GM21737 (cell line): ENCODE measurements around the gene ZNF688.
A peak's percentile ranks its signal among the peaks of the same experiment; 100 is the strongest.
"Not testable (repeated sequence)": the region's sequence is repeated elsewhere in the genome, so short reads cannot be mapped to it uniquely, and the experiment has no call there.

ENCODE experiments used
- ATAC-seq: cut with Tn5 transposase; IDR thresholded peaks from one replicate; pipeline ENCODE4 v1.9.1; 2021; ENCODE audit warnings: mild to moderate bottlenecking, moderate library complexity; ENCODE audit not compliant: unreplicated experiment

Gene ZNF688

GRCh38 chr16:30571445-30572322 lies at the start of gene ZNF688:
Gene ZNF688 (minus strand): TSS chr16:30571714. CDS start chr16:30571629, 85 bp downstream.
- ATAC-seq: peak; percentile 68

GRCh38 chr16:30620169-30620568 lies 48.7 kb upstream of the ZNF688 start:
- no peak for ATAC-seq

- ATAC-seq: no peak
Measured at GRCh38 chr16:30619638-30620037, 48.1 kb upstream of the ZNF688 start.

- ATAC-seq: no peak
Measured at GRCh38 chr16:30619202-30619601, 47.7 kb upstream of the ZNF688 start.

GRCh38 chr16:30615358-30616091 lies 44.0 kb upstream of the ZNF688 start:
- ATAC-seq: no peak

GRCh38 chr16:30609926-30610839 lies 38.7 kb upstream of the ZNF688 start, which contains the start of gene ZNF689:
Gene ZNF689 (minus strand): TSS chr16:30610389. CDS start chr16:30610041, 348 bp downstream.
- ATAC-seq: peak; percentile 88

- no peak for ATAC-seq
Measured at GRCh38 chr16:30609002-30609925, 37.8 kb upstream of the ZNF688 start.

- no peak for ATAC-seq
Measured at GRCh38 chr16:30606004-30606403, 34.5 kb upstream of the ZNF688 start.

- no peak for ATAC-seq
Measured at GRCh38 chr16:30605158-30605557, 33.6 kb upstream of the ZNF688 start.

- no peak for ATAC-seq
Measured at GRCh38 chr16:30604316-30604947, 32.9 kb upstream of the ZNF688 start.

- no peak for ATAC-seq
Measured at GRCh38 chr16:30603945-30604315, 32.4 kb upstream of the ZNF688 start.

- ATAC-seq: no peak
Measured at GRCh38 chr16:30602616-30603277, 31.2 kb upstream of the ZNF688 start.

GRCh38 chr16:30601966-30602365 lies 30.5 kb upstream of the ZNF688 start:
- no peak for ATAC-seq

- no peak for ATAC-seq
Measured at GRCh38 chr16:30600929-30601328, 29.4 kb upstream of the ZNF688 start.

GRCh38 chr16:30600215-30600614 lies 28.7 kb upstream of the ZNF688 start:
- no peak for ATAC-seq

GRCh38 chr16:30592871-30593270 lies 21.4 kb upstream of the ZNF688 start:
- ATAC-seq: no peak

- ATAC-seq: not testable (repeated sequence)
Measured at GRCh38 chr16:30590869-30591268, 19.4 kb upstream of the ZNF688 start.

- not testable (repeated sequence) for ATAC-seq
Measured at GRCh38 chr16:30589582-30589981, 18.1 kb upstream of the ZNF688 start.

GRCh38 chr16:30588651-30589050 lies 17.1 kb upstream of the ZNF688 start:
- no peak for ATAC-seq
